SKM-1 (cell line): ENCODE measurements around the gene FUT6.
A peak's percentile ranks its signal among the peaks of the same experiment; 100 is the strongest.

ENCODE experiments used
- DNase-seq: peaks from one replicate; lab custom pipeline; 2025; ENCODE audit not compliant: unreplicated experiment; lab: John Stamatoyannopoulos, UW

The FUT6 gene

GRCh38 chr19:5828661-5829566, 10.6 kb downstream of the FUT6 start:
- DNase-seq: no peak

GRCh38 chr19:5827891-5828660, 11.4 kb downstream of the FUT6 start:
- peak; percentile 97 for DNase-seq

GRCh38 chr19:5827342-5827890, 12.1 kb downstream of the FUT6 start:
- no peak for DNase-seq

GRCh38 chr19:5826531-5827341, 12.8 kb downstream of the FUT6 start:
- DNase-seq: no peak

DNA sequence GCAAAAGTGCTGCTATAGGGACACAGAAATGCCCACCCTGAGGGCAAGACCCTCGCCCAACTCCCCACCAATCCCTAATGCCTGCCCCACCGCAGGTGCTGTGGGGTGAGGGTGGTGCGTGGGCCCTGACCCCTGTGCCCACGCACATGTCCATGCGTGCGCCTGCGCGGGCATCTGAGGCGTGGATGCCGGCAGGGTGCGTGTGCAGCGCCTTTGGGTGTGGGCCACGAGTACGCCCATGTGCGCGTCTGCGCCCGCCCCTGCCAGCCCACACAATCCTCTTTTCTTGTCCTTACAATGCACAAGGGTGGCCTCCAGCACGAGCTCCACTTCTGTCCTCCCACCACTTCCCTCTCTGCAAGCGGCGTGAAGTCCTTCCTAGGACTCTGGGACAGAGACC, 14.3 kb downstream of the FUT6 start:
- no peak for DNase-seq

GRCh38 chr19:5824751-5825150, 14.8 kb downstream of the FUT6 start:
- no peak for DNase-seq

GRCh38 chr19:5823579-5824281, 15.8 kb downstream of the FUT6 start:
- no peak for DNase-seq

- no peak for DNase-seq
Measured at GRCh38 chr19:5822181-5822844, 17.2 kb downstream of the FUT6 start.

GRCh38 chr19:5821521-5822180, 17.9 kb downstream of the FUT6 start:
- DNase-seq: no peak

GRCh38 chr19:5820785-5821184, 18.7 kb downstream of the FUT6 start:
- DNase-seq: no peak

DNA sequence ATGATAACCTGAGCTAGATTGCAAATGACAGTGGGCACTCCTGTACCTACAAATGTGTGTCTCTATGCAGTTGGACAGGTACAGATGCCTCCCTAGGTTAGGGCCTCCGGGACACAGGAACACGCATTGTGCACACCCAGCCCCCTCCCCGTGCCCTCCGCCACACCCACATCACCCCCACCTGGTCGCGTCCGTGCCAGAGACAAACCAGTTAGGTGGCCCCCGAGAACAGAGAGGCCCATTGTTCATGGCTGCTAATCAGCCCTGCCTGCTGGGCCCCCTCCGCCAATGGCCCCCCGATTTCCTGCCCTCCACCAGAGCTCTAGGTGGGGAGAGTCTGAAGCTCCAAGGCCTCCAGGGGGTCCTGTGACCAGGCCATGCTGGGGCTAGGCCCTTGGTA, 20.9 kb downstream of the FUT6 start:
- DNase-seq: no peak

- no peak for DNase-seq
Measured at GRCh38 chr19:5817218-5817617, 22.3 kb downstream of the FUT6 start.

GRCh38 chr19:5814852-5815246, 24.7 kb downstream of the FUT6 start:
- no peak for DNase-seq

- DNase-seq: no peak
Measured at GRCh38 chr19:5814123-5814851, 25.2 kb downstream of the FUT6 start.

DNA sequence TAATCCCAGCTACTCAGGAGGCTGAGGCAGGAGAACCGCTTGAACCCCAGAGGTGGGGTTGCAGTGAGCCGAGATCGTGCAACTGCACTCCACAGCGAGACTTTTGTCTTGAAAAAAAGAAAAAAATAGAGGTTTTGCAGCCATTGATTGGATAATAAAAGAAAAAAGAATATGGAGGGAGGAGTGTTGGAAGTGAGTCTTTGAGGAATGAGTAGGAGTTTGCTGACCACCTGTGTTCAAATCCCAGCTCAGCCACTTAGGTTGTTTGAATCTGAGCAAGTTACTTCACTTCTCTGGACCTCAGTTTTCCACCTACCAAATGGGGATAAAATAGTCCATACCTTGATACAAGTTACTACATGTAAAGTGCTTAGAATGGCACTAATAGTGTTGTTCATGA, 28.4 kb downstream of the FUT6 start:
- no peak for DNase-seq

- no peak for DNase-seq
Measured at GRCh38 chr19:5809469-5809868, 30.0 kb downstream of the FUT6 start.

DNA sequence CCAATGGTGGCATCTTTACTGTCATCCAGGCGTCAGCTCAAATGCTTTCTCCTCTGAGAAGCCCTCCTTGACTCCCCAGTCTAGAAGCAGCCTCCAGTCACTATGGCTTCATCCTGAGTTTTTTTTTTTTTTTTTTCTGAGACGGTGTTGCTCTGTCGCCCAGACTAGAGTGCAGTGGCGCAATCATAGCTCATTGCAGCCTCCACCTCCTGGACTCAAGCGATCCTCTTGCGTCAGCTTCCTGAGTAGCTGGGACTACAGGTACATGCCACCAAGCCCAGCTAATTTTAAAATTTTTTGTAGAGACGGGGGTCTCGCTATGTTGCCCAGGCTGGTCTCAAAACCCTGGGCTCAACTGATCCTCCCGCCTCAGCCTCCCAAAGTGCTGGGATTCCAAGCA, 30.4 kb downstream of the FUT6 start:
- DNase-seq: peak; percentile 12

- DNase-seq: no peak
Measured at GRCh38 chr19:5808120-5808816, 31.2 kb downstream of the FUT6 start.
